Lower lobe of right lung (tissue), 2 donors: ENCODE results near the gene NUBPL. TPM values are rescaled to one million over a fixed set of nuclear protein-coding genes. Genes with fewer than 3 reads are reported as not detected.

Experiments
- ATAC-seq, 2 donors: fragments of 200-7000 bp; cut with Tn5 transposase; one replicate each; pipeline ENCODE4 v1.9.1; 2020 to 2022; ENCODE audit warnings: mild to moderate bottlenecking in 2 of 2, moderate library complexity in 2 of 2
- DNase-seq: peaks from one replicate; pipeline ENCODE4 v3.0.0-alpha.2; 2020
- H3K27ac ChIP-seq: fragments of 200-600 bp; one replicate; pipeline ENCODE4 v1.8.0; 2022
- H3K27me3 ChIP-seq: fragments of 200-600 bp; one replicate; pipeline ENCODE4 v1.8.0; 2022; ENCODE audit warnings: low read depth
- H3K36me3 ChIP-seq: fragments of 200-600 bp; one replicate; pipeline ENCODE4 v1.8.0; 2022; ENCODE audit warnings: mild to moderate bottlenecking
- H3K4me1 ChIP-seq: fragments of 200-600 bp; one replicate; pipeline ENCODE4 v1.8.0; 2022
- H3K4me3 ChIP-seq: fragments of 200-600 bp; one replicate; pipeline ENCODE4 v1.8.0; 2022; ENCODE audit warnings: mild to moderate bottlenecking
- H3K9me3 ChIP-seq: fragments of 200-600 bp; one replicate; pipeline ENCODE4 v1.8.0; 2022
- intact Hi-C: fragments of 100-400 bp; cut with DNase I; formaldehyde crosslinking; loops from one replicate; pipeline ENCODE4 v1.11.0; 2022
- long read RNA-seq: library from polyadenylated mRNA; unstranded; transcript quantifications from one replicate; pipeline ENCODE4 v2.0.0, GENCODE V29; 2021
- total RNA-seq: library from RNA; stranded (reverse); fragmentation: NEBNext Ultra II Directional; extraction: Animal tissue kit (Norgen Biotek cat#: 25700); gene quantifications from one replicate; pipeline ENCODE4 v1.2.1, GENCODE V29; 2021
- TF ChIP-seq, protein P1 (sequence below): fragments of 200-600 bp; IDR thresholded peaks from one replicate; pipeline ENCODE4 v1.8.0; 2022; ENCODE audit warnings: antibody characterized with exemption, mild to moderate bottlenecking
- donor health status: DM: no; HTN: yes; CAD: no; lungs with severe emphysema.

The NUBPL gene, protein sequence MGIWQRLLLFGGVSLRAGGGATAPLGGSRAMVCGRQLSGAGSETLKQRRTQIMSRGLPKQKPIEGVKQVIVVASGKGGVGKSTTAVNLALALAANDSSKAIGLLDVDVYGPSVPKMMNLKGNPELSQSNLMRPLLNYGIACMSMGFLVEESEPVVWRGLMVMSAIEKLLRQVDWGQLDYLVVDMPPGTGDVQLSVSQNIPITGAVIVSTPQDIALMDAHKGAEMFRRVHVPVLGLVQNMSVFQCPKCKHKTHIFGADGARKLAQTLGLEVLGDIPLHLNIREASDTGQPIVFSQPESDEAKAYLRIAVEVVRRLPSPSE
- 8.6 TPM for total RNA-seq
- long read RNA-seq, partial matches to known transcripts = 0 of 8 reads
- long read RNA-seq, other reads (novel, unspliced or antisense) = 4 of 8 reads

DNA sequence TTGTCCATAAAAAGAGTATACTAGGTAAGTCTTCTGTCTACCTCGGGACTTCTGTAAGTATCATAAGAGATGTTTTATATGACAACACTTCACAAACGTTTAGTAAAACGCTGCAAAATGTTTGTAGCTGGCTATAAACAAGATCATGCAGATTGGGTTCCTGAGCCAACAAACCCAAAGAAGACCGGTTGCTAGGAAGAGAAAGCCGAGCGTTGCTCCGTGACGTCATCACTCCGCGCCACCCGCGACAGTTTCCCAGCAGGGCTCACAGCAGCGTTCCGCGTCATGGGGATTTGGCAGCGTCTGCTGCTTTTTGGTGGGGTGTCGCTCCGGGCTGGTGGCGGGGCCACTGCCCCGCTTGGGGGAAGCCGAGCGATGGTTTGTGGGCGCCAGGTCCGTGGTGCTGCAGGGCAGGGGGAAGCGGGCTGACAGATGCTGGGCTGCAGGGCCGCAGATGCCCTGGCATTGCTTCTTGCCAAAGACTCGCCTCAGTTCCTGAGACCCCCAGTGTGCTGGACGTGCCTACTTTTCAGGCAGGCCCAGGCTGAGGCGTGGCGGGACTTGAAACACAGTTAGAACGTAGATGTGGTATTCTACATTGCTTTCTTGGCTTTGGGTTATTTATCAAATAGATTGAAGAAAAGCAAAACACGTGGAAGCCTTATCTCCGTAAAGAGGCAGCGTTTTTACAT lies at the start of gene NUBPL:
Gene NUBPL, plus strand, starts transcription at position 250 of the 692 bp plus-strand sequence. Its CDS starts 36 bp downstream, at position 286.
- peak; percentile 97 for DNase-seq
- intact Hi-C loops = no loop called here

DNA sequence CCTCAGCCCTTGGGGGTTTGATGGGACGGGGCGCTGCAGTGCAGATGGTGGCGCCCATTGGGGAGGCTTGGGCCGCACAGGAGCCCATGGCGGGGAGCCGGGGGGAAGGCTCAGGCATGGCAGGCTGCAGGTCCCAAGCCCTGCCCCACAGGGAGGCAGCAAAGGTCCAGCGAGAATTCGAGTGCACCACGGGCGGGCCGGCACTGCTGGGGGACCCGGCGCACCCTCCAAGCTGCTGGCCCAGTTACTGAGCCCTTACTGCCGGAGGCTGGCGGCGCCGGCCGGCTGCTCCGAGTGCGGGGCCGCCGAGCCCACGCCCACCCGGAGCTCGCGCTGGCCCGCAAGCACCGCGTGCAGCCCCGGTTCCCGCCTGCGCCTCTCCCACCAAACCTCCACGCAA lies 34.1 kb upstream of the NUBPL start:
- no peaks in the 10 kb centered on the region for H3K9me3 ChIP-seq
- no peak for ATAC-seq
- H3K27ac ChIP-seq = no peak overlapping the region
- TF ChIP-seq, protein P1, sequence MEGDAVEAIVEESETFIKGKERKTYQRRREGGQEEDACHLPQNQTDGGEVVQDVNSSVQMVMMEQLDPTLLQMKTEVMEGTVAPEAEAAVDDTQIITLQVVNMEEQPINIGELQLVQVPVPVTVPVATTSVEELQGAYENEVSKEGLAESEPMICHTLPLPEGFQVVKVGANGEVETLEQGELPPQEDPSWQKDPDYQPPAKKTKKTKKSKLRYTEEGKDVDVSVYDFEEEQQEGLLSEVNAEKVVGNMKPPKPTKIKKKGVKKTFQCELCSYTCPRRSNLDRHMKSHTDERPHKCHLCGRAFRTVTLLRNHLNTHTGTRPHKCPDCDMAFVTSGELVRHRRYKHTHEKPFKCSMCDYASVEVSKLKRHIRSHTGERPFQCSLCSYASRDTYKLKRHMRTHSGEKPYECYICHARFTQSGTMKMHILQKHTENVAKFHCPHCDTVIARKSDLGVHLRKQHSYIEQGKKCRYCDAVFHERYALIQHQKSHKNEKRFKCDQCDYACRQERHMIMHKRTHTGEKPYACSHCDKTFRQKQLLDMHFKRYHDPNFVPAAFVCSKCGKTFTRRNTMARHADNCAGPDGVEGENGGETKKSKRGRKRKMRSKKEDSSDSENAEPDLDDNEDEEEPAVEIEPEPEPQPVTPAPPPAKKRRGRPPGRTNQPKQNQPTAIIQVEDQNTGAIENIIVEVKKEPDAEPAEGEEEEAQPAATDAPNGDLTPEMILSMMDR = no peak
- no peak overlapping the region for H3K4me3 ChIP-seq
- no peak for DNase-seq
- intact Hi-C loops = no loop called here
- no peaks in the 10 kb centered on the region for H3K27me3 ChIP-seq
- no peaks in the 10 kb centered on the region for H3K36me3 ChIP-seq
- no peaks in the 10 kb centered on the region for H3K4me1 ChIP-seq

More for the DNA sequence above, at the start of gene NUBPL:
- H3K36me3 ChIP-seq = no peaks in the 10 kb centered on the region
- peak within 1 kb of the TSS; percentile 90 for H3K27ac ChIP-seq
- peak within 1 kb of the TSS; percentile 71 for H3K4me3 ChIP-seq
- peak; percentile 98 to 99 for ATAC-seq
- H3K9me3 ChIP-seq = no peaks in the 10 kb centered on the region
- H3K4me1 ChIP-seq = peaks cover 6% of the 10 kb centered on the region
- TF ChIP-seq, protein P1 = no peak
- no peaks in the 10 kb centered on the region for H3K27me3 ChIP-seq

DNA sequence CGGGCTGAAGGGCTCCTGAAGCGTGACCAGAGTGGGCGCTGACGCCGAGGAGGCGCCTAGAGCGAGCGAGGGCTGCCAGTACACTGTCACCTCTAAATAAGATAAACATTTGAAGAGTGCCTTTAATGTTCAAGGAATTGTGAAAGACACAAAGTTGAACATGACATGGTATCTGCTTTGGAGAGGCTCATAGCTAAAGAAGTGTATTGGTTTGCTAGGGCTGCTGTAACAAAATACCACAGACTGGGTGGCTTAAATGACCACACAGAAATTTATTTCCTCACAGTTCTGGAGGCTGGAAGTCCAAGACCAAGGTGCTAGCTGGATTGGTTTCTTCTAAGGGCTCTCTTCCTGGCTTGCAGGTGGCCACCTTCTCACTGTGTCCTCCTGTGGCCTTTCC lies 33.7 kb upstream of the NUBPL start:
- TF ChIP-seq, protein P1 = no peak
- H3K36me3 ChIP-seq = no peaks in the 10 kb centered on the region
- no peak for ATAC-seq

DNA sequence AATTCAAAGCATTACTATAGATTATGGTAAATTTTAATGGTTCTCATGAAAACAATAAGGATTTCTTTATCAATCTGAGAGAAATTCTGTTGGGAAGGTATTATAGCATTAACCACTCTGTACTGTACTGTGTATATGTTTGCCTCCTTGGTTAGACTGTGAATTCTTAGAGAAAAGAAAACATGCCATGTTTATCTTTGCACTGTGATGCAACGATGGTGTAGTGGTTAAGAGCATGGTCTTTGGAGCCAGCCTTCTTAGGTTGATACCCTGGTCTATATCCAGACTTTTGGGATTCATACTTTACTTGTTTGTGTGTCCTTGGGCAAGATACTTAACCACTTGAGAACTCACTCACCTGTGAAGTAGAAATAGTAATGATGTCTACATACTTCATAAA lies 32.2 kb upstream of the NUBPL start:
- TF ChIP-seq, protein P1 = no peak
- H3K9me3 ChIP-seq = no peaks in the 10 kb centered on the region
- H3K4me1 ChIP-seq = no peaks in the 10 kb centered on the region
- H3K27ac ChIP-seq = no peak overlapping the region
- no peak for DNase-seq
- intact Hi-C loops = no loop called here
- no peaks in the 10 kb centered on the region for H3K36me3 ChIP-seq
- ATAC-seq = no peak
- H3K27me3 ChIP-seq = no peaks in the 10 kb centered on the region
- H3K4me3 ChIP-seq = no peak overlapping the region

More for the DNA sequence above, 33.7 kb upstream of the NUBPL start:
- no peak overlapping the region for H3K27ac ChIP-seq
- H3K9me3 ChIP-seq = no peaks in the 10 kb centered on the region
- no peaks in the 10 kb centered on the region for H3K4me1 ChIP-seq
- intact Hi-C loops = no loop called here
- no peaks in the 10 kb centered on the region for H3K27me3 ChIP-seq
- no peak overlapping the region for H3K4me3 ChIP-seq
- no peak for DNase-seq

DNA sequence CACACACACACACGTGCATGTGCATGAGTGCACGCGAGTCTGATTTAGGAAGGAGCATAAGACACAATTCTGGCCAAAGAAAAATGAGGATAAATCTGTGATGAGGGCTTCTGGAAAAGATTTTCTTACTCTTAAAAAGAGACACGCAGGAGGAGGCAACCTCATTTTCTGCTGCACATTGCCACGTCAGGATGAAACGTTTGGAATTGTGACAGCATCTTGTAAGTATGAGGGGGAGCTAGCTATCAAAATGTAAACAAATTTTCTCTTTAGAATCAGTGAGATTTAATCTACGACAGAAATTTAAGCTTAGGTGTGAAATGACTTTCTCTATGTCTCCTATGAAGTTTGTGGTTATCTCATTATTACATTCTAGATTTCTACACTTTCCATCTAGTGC lies 31.1 kb upstream of the NUBPL start:
- no peaks in the 10 kb centered on the region for H3K36me3 ChIP-seq
- intact Hi-C loops = no loop called here
- no peaks in the 10 kb centered on the region for H3K27me3 ChIP-seq
- no peak overlapping the region for H3K27ac ChIP-seq
- DNase-seq = no peak
- no peak overlapping the region for H3K4me3 ChIP-seq
- TF ChIP-seq, protein P1 = no peak
- no peaks in the 10 kb centered on the region for H3K4me1 ChIP-seq
- no peak for ATAC-seq
- H3K9me3 ChIP-seq = no peaks in the 10 kb centered on the region
